SK-N-DZ (cell line): Measurements from ENCODE around the gene MYCL.
"Not testable (repeated sequence)": the region's sequence is repeated elsewhere in the genome, so short reads cannot be mapped to it uniquely, and the experiment has no call there.

Experiments used
- DNase-seq: peaks from one replicate; pipeline ENCODE4 v3.0.0-alpha.2; 2015; ENCODE audit warnings: low spot score

The MYCL gene

DNA sequence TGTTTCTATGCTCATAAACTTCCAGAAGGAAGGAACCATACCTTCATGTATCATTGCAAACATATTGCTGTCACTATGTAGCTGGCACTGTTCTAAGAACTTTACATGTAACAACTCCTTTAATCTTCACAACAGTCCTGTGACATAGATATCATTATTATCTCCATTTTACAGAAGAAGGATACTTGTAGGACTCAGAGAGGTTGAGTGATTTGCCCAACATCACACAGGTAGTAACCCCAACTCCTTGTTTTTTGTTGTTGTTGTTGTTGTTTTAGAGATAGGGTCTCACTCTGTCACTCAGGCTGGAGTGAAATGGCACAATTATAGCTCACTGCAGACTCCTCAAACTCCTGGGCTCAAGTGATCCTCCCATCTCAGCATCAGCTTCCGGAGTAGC lies 10.8 kb downstream of the MYCL start:
- DNase-seq, result no peak

DNA sequence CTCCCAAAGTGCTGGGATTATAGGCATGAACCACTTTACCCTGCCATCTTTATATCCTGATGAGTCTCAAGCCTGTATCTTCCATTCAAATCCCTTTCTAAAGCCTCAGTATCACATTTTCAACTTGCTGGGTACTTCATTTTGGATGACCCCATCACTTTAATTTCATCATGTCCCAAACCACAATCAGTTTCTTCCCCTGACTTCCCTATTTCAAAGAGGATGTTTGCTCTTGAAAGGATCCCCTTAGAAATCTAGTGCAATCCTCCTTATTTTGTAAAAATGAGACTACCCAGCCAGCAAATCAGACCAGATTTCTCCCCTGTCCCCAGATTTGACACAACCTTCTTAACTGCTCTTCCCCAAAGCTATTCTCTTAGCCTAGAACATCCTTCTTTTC lies 11.4 kb downstream of the MYCL start:
- no peak for DNase-seq

DNA sequence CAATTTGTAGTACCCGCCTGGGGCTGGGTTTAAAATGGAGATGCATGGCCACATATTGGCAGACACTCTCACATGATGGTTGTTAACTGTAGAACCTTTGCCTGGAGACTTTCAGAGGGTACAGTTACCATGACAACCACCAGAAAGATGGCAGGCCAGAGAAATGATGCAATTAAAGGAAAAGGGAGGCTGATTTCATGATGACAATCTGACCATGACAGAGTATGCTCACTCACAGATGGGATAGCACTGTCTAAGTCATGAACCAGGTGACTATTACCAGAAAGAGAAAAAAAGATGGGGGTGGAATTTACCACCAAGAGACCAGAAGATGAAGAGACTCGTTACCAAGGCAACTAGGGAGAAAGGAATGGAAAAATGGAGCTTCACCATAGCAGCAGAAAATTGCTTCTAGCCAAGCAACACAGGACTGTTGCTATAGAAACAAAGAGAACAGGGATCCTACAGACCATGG lies 14.9 kb downstream of the MYCL start:
- DNase-seq, result peak; percentile 89

DNA sequence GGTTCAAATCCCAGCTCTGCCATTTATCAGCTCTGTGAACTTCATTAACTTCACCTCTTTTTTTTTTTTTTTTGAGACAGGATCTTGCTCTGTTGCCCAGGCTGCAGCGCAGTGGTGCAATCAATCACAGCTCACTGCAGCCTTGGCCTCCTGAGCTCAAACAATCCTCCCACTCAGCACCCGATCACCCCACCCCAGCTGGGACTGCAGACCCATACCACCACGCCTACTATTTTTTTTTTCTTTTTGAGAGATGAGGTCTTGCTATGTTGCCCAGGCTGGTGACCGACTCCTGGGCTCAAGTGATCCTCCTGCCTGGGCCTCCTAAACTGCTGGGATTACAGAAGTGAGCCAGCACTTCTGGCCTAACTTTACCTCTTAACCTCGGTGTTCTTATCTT lies 16.2 kb downstream of the MYCL start:
- DNase-seq, result no peak

DNA sequence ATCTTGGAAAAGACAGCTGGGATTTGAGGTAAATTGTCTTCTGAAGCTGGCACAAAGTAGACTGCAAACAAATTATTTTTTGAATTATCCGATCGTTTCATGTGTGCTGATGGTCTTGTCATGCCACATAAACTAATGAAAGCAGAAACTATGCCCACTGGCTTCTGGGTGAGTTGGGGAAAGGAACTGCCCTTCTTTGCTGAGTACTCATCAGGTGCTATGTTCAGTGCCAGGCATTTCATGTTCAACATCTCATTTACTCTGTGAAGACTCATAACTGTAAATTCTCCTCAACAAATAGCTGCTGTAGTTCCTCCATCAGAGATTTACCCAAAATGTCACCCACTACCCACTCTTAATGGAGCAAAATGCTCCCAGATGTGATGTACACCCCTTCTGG lies 19.6 kb downstream of the MYCL start:
- no peak for DNase-seq

DNA sequence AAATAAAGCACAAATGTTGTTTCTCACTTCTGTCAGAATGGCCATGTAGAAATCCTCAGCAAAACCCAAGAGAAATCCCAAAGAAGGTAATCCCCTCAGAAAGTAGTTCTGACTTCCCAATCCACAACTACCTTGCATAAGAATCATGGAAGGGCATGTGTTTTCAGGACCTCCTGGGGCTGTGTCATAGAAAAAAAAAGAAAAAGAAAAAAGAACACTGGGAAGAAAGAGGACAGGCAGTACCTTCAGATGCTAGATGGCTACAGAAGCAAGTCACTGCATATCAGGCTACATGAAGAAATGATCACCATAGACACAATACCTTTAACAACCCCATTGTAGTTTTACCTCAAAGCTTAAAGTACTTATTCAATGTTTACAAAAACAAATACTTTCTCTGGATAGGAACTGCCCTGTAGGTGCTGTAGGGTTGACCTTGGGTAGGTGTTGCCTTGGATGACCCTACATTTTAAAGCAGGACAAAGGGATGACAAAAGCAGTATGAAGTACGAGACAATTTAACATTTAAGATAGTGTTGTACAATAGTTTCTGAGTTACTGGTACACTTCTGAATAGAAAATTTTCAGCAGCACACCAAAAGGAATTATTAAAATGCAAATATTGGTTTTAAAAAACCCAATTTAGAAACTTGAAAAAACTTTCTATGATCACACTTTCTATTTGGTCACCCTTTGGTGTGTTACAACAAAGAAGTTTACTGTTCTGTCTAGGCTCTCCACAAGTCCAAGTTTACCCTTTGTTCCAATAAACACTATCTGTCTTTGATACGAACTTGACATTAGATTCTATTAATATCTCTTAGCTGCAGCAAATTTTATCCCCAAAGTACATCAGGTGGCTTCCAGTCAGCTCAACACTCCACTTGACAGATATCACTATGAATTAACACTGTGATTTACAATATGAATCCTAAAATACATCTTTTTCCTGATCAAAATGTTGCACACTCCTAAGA lies 23.4 kb downstream of the MYCL start:
- DNase-seq, result no peak

DNA sequence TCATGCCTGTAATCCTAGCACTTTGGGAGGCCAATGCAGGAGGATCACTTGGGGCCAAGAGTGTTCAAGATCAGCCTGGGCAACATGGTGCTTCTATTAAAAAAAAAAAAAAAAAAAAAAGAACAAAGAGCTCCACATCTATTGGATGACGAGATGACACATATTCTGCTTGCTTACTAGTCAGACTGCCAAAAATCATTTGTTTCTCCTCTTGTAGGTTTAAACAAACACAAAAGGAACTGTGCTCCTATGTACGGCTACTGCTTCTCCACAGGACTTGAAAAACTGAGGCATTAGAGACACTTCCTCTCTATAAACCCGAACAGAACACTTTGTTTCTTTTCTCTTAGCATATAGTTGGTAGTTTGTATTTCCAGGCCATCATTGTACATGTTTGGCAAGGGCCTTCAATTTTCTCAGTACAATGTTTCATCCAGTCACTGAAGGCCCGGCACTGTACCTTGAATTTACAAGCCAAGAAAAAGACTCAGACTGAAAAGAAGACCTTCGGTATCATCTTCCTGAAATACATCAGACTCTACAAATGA lies 24.4 kb downstream of the MYCL start:
- no peak for DNase-seq

DNA sequence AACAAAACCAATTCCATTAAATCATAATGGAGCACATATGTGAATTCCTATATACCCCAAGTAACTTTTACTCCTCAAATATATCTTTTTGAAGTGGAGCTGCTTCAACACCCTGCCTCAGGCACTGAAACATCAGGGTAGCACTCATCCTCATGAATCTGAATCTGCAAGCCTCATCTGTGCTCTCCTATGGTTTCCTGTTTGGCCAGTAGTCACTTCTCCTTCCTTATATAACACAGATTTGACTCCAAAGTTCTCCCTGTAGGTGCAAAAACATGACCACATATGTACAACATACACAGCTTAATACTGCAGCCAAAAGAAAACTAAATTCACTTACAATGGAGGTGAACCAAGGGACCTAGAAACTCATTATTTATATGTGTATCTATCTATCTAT lies 25.6 kb downstream of the MYCL start:
- DNase-seq, result no peak

DNA sequence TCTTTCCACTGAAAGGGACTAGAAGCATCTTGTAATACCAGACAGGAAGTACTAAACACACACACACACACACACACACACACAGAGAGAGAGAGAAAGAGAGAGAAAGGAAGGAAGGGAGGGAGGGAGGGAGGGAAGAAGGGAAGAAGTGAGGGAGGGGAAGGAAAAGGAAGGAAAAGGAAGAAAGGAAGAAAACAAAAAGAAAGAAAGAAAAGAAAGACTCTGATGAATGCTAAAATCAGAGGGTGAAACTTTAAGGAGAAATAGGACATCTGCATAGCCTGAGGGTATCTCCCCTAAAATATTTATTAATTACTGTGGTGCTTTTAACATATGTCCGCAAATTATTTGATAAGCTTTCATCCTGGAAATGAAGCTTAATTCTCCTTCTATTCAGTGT lies 29.0 kb downstream of the MYCL start:
- no peak for DNase-seq

DNA sequence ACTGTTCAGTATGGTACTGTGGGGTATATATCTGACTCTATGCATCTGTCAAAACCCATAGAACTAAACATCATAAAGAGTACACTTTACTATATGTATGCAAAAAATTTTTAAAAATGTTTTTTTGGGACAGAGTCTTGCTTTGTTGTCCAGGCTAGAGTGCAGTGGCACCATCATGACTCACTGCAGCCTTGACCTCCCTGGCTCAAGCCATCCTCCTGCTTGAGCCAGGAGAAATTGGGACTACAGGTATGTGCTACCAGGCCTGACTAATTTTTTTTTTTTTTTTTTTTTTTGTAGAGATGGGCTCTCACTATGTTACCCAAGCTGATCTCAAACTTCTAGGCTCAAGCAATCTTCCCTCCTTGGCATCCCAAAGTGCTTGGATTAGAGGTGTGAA lies 29.9 kb downstream of the MYCL start:
- DNase-seq, result no peak

DNA sequence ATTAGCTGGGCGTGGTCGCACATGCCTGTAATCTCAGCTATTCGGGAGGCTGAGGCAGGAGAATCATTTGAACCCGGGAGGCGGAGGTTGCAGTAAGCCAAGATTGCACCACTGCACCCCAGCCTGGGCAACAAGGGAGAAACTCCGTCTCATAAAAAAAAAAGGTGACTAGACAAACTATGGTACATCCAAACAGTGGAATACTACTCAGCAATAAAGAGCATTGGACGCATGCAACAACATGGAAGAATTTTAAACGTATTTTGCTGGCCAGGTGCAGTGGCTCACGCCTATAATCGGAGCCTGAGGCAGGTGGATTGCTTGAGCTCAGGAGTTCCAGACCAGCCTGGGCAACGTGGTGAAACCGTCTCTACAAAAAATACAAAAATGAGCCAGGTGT lies 30.7 kb downstream of the MYCL start:
- DNase-seq, result not testable (repeated sequence)

DNA sequence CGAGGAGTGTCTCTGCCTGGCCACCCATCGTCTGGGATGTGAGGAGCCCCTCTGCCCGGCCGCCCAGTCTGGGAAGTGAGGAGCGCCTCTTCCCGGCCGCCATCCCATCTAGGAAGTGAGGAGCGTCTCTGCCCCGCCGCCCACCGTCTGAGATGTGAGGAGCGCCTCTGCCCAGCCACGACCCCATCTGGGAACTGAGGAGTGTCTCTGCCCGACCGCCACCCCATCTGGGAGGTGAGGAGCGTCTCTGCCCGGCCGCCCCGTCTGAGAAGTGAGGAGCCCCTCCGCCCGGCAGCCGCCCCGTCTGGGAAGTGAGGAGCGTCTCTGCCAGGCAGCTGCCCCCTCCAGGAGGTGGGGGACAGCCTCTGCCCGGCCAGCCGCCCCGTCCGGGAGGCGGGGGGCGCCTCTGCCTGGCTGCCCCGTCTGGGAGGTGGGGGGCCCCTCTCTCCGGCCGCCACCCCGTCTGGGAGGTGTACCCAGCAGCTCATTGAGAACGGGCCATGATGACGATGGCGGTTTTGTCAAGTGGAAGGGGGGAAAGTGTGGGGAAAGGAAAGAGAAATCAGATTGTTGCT lies 32.1 kb downstream of the MYCL start:
- DNase-seq, result not testable (repeated sequence)

DNA sequence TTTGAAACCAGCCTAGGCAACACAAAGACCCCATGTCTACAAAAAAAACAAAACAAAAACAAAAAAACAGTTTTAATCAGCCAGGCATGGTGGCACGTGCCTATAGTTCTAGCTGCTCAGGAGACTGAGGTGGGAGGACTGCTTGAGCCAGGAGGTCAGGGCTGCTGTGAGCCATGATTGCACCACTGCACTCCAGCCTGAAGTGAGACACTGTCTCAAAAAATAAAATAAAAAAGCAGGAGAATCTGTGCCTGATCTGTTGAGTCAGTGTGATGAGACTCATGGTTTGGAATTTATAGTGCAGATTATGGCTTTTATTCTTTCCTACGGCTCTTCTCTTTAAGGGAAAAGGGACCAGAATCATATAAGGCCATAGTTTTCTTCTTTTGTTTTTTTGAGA lies 35.0 kb downstream of the MYCL start:
- no peak for DNase-seq

DNA sequence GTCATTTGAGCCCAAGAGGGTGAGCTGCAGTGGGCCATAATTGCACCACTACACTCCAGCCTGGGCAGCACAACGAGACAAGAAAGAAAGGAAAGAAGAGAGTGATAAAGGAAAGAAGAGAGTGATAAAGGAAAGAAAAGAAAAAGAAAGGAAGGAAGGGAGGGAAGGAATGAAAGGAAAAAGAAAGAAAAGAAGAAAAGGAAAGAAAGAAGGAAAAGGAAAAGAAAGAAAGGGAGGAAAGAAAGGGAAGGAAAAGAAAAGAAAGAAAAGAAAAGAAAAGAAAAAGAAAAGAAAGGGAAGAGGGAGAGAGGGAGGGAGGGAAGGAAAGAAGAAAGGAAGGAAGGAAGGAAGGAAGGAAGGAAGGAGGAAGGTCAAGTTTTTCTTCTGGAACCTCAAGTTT lies 36.0 kb downstream of the MYCL start:
- no peak for DNase-seq

DNA sequence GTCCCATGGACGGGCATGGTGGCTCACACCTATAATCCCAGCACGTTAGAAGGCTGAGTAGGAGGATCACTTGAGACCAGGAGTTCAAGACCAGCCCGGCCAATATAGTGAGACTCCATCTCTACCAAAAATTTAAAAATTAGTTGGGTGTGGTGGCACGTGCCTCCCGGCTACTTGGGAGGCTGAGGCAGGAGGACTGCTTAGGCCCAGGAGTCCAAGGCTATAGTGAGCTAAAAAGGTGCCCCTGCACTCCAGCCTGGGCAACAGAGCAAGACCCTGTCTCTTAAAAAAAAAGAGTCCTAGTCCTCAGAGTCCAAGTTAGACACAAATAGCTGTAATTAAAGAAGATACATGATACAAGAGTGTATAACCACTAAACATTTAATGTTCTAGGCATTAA lies 38.5 kb downstream of the MYCL start:
- DNase-seq, result no peak

DNA sequence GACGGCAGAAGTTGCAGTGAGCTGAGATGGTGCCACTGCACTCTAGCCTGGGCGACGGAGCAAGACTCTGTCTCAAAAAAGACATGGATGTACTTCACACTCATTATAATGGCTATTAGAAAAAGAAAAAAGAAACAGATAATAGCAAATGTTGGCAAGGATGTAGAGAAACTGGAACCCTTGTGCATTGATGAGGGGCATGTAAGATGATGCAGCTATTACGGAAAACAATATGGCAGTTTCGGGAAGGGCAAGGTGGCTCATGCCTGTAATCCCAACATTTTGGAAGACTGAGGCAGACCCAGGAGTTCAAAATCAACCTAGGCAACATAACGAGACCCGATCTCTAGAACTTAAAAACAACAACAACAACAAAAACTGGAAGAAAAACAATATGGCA lies 40.7 kb downstream of the MYCL start:
- no peak for DNase-seq

DNA sequence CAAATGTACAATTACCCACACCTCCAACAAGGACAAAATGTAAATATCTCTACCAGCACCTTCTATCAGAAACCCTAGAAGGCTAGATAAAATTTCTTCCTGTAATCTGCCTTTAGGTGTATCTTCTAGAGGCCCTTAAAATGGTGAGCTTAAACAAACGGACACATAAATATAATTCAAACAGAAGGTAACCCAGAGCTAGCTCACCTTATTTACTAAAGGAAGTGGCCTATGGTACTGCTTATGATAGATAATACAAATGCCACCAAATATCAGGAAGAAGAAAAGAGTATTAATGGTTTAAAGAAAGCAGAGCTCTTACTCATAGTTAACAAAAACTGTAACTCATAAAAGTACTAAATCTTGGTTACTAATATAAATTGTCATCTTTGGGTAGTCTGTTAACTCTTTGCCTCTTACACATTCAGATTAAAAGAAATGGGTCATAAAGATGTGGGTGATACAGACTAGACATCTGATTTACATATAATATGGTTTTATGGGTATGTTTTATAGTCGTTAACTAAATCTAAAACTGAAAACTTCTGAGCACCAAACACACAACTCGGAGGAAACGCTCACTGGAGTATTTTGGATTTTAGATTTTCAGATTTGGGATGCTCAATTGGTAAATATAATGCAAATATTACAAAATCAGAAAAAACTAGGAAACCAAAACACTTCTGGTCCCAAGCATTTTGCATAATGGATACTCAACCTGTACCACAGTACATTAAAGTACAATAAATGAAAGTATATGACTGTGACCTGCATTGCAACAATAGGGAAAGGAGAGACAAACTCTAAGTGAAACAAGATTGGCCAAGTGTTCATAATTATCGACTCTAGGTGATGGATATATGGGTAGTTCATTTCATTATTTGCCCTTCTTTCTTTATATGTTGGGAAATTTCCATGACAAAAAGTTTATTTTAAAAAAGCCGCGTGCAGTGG lies 41.6 kb downstream of the MYCL start:
- no peak for DNase-seq

DNA sequence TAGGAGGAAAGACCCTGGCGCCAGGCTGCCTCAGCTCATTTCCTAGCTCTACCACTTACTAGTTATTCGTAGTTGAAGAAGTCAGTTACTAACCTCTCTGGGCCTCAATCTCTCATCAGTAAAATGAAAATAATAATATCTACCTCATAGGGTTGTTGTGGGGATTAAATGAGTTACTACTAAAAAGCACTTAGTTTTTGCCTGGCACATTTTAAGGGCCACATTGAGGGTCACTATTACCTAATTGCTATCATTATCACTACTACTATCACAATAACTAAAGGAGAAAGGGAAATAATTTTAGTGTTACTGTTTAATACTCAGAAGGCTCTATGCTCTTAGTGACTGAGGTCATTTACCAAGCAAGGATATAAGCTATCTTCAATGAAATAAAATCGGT lies 43.4 kb downstream of the MYCL start:
- no peak for DNase-seq

DNA sequence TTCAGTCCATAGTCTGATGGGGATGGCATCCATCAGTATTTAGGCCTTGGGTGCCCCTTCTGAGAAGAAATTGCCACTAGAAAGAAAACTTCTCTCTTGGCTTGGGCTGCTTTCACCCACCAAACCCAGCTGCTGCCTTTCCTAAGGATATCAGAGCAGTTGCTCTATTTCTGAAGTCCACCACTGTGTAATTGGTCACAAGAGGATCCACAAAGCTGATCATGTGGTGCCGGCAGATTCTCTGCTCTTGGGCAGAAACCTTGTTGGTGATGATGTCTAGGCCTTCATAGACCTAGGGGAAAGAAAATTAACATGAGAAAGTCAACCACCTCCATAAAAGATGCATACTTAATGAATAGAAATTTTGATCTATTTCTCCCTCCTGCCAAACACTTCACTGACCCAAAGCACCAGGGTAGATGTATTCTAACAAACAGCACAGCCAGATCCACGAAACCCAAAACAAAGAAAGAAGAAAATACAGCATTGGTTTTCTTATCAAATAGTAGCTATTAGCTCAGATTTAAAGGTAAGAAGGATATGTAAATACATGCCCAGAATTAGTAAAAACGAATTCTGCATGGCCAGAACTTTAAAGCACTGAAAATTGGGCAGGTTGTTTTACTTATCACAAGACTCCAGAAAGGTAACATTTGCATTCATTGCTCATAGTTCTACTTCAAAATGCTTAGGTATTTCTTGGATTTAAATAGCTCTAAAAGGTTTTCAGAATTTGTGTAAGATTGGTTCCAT lies 44.4 kb downstream of the MYCL start:
- DNase-seq, result no peak

DNA sequence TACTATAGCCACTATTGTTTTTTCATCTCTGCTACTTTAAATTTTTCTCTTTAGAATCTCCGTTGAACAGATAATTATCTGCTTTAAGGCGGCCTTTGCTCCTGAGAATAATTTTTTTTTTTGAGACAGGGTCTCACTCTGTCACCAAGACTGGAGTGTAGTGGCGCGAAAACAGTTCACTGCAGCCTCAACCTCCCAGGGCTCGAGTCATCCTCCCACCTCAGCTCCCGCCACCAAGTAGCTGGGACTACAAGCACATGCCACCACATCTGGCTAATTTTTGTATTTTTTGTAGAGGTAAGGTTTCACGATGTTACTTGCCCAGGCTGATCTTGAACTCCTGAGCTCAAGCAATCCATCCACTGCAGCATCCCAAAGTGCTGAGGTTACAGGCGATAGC lies 47.0 kb downstream of the MYCL start:
- DNase-seq, result no peak

DNA sequence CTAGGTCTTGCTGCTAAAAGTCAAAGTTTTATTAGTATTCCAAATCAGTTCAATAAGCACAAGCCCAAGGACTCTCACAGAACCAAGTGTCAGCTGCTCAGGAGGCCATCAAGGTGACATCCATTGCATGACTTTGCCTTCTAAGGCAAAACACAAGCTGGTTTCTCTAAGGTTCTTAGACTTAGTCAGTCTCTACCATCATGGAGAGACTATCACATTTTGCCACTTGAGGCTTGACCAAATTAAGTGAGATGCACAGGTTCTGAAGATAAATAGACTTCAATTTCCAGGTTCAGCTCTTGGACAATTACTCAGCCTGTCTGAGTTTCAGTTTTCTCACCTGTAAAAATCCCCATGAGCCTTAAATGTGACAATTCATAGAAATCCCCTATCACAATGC lies 47.4 kb downstream of the MYCL start:
- DNase-seq, result no peak
